NCI-H2227 (cell line): Measurements from ENCODE around the gene FAM241B.

ENCODE experiments used
- DNase-seq: peaks from one replicate; lab custom pipeline; 2025; ENCODE audit not compliant: unreplicated experiment; lab: John Stamatoyannopoulos, UW

The FAM241B gene

GRCh38 chr10:69647126-69647525 is 17.1 kb downstream of the FAM241B start:
- no peak for DNase-seq

DNA sequence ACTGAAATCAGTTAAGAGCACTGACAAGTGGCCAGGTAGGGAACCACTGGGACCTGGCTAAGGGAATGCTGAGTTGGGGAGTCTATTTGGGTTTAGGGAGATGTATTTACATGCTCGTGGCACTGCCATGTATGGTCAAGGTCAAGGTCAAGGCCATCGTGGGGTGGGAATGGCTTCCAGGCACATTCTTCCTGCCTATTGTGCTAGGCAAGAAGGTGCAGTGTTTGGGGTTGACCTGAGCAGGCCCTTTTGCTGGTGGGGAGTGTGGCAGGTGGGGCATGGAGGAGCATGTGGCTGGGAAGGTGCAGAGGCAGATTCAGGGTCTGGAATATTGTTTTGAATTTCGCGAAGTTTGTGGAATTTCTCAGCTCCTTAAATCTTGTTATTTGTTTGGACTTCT is 17.8 kb downstream of the FAM241B start:
- DNase-seq = no peak

DNA sequence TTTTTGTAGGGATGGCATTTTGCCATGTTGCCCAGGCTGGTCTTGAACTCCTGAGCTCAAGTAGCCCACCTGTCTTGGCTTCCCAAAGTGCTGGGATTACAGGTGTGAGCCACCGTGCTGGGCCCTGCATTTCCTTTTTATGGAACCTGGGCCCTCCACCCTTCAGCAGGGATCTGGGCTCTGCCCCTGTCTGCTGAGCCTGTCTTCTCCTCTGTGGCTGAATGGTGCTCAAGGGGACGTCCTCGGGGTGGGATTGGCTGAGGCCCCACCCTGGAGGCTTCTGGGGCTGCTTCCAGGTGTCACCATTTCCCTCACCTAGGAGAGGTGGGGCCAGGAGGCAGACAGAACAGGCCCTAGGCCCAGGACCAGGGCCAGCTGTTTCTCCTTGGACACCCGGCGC is 18.4 kb downstream of the FAM241B start:
- DNase-seq = no peak

GRCh38 chr10:69649786-69650550 is 19.9 kb downstream of the FAM241B start:
- DNase-seq = no peak

- DNase-seq = no peak
These were observed 20.7 kb downstream of the FAM241B start for GRCh38 chr10:69650589-69651261.

DNA sequence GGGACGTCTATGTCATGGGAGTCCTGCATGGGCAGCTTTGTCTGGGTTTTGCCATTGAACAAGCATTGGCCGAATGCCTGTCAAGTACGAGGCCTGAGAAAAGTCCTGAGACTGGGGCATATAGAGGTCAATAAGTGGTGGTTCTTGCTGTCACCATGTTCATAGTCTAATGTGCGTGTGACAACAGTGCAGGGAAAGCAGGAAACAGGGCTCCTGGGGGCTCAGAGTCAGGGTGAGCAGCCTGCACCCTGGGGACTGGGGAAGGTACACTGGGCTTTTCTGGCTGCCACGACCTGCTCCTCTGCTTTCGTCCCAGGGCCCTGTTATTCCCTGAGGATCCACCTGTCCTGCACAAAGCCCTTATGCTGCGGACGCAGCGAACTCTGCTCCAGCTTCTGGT is 21.3 kb downstream of the FAM241B start:
- no peak for DNase-seq

DNA sequence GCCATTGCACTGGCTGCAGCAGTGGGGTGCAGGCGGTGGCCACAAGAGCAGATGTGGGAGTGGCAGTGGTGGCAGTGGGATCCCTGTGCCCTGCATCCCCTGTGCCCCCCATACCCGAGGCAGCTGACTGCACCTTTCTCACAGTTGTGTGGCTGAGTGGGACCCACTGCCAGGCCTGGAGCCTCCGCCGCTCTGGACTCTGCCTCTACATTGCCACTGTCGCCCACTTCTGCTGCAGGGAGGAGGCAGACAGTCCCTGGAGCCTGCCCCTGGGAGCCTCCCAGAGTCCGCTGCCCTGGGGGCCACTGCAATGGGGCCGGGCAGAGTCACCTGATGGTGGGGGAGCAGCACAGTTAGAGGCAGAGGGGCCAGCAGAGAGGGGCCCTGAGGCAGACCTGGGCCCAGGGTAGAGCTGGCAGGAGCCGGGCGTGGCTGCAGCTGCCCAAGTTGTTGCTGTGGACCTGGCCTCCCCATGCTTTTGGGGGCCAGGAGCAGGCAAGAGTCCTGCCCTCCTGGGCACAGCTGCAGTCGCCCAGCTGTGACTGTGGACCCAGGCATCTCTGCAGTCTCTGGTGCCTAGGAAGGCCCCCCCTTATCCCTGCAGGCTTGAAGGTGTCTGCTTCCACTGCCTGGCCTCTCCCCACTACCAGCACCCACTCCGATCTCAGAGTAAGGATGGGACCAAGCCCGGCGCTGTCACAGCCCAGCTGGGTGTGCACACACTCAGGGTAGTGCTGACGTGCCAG is 22.2 kb downstream of the FAM241B start:
- DNase-seq = no peak

- DNase-seq = no peak
These were observed 22.8 kb downstream of the FAM241B start for GRCh38 chr10:69652857-69653199.

DNA sequence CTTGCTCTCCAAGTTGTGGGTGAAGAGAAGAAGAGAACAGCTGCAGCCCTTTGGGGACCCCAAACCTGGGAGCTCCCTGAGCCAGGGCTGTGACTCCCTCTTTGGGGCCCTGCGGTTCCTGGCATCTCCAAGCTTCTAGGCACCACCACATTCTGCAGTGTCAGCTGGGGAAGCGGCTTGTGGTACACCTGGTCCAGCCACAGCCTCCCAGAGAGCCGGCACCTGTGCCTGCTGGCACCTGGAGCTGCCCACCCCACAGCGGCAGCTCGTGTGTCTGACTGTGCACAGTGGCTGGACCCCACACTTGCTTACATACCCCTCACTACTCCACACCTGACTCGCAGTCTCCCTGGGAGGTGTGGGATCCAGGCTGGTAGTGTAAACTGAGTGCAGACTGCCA is 23.5 kb downstream of the FAM241B start:
- no peak for DNase-seq

GRCh38 chr10:69655124-69655867 is 25.2 kb downstream of the FAM241B start:
- DNase-seq = no peak

DNA sequence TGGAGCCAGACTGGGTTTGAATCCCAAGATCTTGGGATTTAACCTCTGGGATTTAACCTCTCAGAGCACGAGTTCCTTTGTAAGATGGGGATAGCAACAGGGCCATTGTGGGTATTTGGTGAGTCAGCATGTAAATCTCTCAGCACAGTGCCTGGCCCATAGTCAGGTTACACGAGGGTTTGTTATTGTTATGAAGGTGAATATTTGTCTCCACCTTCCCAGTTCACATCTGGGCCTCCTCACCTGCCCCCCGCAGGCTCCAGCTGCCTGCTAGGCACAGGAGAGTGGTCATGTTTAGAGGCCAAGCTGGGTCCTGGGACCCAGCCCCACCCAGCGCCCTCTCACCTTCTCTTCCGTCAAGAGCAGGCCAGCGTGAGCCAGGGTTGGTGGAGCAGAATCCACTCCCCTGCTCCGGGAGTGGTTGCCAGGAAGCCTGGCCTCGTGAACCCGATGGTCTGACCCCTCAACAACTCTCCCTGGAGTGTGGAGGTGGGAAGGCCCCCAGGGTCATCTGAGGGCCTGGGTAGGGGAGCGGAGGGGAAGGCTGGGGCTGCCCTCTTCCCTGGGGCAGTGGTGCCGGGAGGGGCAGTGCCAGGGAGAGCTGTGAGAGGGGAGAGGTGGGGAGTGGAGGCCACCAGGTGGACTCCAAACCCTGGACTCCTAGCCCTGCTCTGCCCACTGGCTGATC is 26.0 kb downstream of the FAM241B start:
- DNase-seq = no peak

DNA sequence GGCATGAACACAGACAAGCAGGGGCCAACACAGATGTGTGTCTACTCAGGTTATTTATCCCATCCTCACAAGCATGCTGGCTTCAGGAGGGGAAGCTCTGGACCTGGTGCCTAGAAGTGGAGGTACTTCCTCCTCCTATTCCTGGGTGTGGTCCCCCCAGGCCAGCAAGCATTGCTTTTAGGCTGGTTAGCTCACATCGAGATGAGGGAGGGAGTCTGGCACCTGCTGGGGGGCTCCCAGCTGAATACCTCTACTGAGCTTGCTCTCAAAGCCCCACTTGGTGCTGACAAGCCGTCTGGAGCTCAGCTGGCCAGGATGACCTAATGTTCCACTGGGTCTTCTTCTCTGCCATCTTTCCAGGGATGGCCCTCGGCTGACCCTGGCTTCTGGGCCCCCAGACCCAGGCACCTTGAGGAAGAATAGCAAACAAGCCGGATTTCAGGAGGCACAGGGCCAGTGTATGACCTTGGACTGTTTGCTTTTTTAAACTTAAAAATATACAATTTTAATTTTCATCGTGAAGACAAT is 26.8 kb downstream of the FAM241B start:
- no peak for DNase-seq

- DNase-seq = no peak
These were observed 27.4 kb downstream of the FAM241B start for GRCh38 chr10:69657430-69657829.

DNA sequence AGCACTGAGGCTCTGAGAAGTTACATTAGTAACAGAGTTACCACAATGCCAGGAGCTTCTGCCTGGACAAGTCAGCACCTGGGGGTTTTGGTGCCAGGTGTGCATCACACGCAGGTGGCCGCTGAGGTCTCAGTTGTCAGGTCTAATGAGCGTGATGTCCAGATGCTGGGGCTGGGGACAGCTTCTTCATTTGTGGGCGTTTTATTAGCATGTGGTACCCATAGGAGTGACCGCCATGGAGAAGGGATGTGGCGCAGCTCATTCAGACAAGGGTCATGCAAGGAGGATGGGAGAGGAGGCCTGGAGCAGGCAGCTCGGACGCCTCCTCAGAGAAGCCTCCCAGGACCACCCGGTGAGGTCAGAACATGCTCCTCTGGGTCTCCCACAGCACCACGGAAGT is 27.8 kb downstream of the FAM241B start:
- no peak for DNase-seq

DNA sequence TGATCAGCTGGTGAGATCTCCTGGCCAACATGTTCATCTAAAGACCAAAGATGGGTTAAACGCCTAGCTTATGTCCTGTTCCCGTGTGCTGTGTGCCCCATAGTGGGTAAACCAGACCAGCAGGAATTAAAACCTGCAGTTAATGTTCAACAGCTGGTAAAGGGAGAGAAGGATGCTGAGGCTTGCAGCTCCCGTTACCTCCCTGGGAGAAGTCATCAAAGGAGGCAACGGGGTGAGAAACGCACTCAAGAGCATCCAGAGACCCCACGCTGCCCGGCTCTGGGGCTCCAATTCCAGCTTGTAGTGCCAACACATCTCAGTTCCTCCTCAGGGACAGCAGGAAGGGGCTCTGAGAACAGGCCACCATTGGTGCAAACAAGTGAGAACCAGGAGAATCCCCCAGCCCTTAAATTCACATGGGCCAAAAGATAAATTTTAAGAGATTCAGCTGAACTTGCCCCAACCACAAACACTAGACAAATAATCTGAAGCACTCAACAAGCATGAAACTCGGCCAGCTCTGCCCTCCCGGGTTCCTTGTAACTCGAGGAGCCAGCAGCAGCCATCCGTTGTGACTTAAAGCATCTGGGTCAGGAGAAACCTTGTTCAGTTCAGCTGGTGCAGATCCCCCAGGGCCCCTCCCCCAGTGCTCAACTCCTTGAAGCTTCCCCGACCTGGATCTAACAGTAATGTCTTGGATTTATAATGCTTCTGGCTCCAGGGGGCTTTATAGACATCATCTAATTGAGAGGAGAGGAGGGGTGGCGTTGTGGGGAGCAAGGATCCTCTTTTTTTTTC is 29.4 kb downstream of the FAM241B start:
- no peak for DNase-seq

GRCh38 chr10:69660296-69660695 is 30.2 kb downstream of the FAM241B start:
- no peak for DNase-seq

DNA sequence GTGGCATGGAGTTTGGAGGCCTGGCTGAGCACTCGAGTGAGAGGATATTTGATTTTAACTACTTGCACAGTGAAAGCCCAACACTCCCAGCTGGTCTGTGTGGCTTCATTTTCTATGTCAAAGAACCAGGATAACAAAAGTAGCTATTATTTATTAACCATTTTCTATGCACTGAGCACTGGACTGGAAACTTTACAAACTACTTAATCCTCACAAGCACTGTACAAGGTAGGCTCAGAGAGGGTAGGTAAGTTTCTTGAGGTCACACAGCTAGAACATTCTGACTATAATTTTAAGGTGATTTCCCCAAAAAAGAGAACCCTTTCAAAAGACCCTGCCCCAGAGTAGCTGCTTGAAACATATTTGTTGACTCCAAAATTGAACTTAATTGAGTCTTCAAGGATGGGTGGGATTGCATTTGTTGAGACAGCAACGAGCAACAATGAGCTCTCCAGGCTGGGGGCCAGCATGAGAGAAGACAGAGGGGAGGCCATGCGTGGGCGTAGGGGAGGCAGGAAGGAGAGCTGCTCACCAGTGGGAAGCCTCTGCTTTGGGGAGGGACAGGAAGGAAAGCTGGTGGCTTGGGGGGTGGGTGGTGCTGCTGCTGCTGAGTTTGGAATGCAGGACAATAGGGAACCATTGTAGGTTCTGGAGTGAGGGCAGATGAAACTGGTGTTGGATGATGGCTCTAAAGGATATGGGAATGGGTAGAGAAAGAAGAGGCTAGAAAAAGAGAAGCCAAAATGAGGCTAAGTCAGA is 31.5 kb downstream of the FAM241B start:
- no peak for DNase-seq

DNA sequence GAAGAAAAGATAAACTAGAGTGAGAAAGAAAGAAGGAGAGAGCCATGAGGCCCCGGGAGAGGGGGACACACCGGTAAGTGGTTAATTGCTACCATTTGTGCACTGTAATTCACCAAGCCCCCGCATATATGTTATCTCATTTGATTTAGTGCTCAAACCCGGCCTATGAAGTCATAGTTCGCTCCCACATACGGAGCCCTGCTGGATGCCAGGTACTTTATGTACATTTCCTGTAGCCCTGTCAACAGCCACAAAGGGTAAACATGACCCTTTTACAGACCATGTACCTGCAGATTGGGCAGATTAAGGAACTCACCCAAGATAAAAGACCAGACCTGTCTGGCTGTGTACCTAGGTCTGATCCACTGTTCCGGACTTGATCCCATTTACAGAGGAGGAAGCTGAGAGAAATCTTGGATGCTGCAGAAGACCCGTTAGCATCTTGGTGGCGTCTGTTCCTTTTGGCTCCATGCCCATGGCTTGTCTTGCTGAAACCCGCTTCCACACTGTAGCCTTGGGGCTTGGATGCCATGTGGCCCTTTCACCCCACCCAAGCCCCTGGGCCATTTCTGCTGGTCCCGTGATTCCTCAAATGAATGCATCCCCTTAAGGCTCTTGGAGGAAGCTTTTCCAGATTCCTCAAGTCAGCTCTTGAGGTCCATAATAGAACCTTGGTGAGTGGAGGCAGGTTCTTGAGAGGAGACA is 32.3 kb downstream of the FAM241B start:
- no peak for DNase-seq
